Tibial artery (tissue), 4 donors: ENCODE data around the gene KIRREL3.

Source experiments
- DNase-seq, 2 donors: peaks; one replicate each; pipeline ENCODE4 v3.0.0-alpha.2; 2019
- H3K27ac ChIP-seq, 2 donors: fragments of 200-600 bp; sonication (generic) in 1 of 2; 1 replicate in 1 of 2; 2 replicates in 1 of 2; pipeline ENCODE4 v1.5.1; 2018 to 2019; ENCODE audit warnings: mild to moderate bottlenecking in 1 of 2
- H3K27me3 ChIP-seq, 2 donors: fragments of 200-600 bp; sonication (generic) in 1 of 2; one replicate each; pipeline versions ENCODE4 v1.5.1 to v1.6.0; 2016 to 2019
- H3K36me3 ChIP-seq, 3 donors: fragments of 200-600 bp; sonication (generic) in 2 of 3; one replicate each; pipeline ENCODE4 v1.5.1; 2016 to 2019; ENCODE audit warnings: mild to moderate bottlenecking in 2 of 3
- H3K4me1 ChIP-seq, 4 donors: fragments of 200-600 bp; sonication (generic) in 2 of 4; 1 replicate in 3 of 4; 2 replicates in 1 of 4; pipeline ENCODE4 v1.5.1; 2016 to 2019
- H3K4me3 ChIP-seq, 2 donors: fragments of 200-600 bp; sonication (generic) in 1 of 2; 1 replicate in 1 of 2; 2 replicates in 1 of 2; pipeline ENCODE4 v1.5.1; 2018 to 2019; ENCODE audit warnings: mild to moderate bottlenecking in 2 of 2
- H3K9me3 ChIP-seq, 3 donors: fragments of 200-600 bp; sonication (generic) in 1 of 3; one replicate each; pipeline ENCODE4 v1.5.1; 2016 to 2019
- intact Hi-C: fragments of 100-400 bp; cut with DNase I; formaldehyde crosslinking; loops from one replicate; pipeline ENCODE4 v1.15.0; 2023; ENCODE audit warnings: low total_unique reads
- TF ChIP-seq, protein P1 (sequence below), 2 experiments: fragments of 200-600 bp in 1 of 2; fragments of 450-650 bp in 1 of 2; IDR thresholded peaks; one replicate each; pipeline ENCODE4 v1.5.1; 2017 to 2019; ENCODE audit warnings: antibody characterized with exemption in 2 of 2, mild to moderate bottlenecking in 1 of 2, moderate library complexity in 1 of 2

Gene KIRREL3

DNA sequence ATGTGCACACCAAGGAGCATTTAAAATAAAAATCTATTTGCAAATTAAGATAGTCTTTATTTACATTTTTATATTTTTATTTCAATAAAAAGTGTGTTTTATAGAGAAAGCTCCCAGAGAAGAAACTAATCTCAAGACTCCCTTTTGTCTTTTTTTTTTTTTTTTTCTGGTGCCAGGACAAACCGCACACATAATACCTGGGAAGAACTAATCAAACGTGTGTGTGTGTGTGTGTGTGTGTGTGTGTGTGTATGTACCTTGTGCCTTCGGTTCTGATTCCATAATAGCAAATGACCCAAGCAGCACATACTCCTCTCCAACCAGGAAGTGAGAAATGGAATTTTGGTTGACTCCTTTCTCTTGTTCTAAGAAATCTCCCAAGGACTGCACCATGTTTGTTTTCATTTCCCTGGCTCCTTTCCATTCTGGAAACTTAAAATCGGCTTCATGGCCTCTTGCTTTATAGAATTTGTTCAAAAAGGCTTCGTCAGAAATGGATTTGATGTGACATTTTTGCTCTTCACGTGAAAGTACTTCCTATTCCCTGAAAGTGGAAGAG, 579.8 kb downstream of the KIRREL3 start:
- intact Hi-C loops = no loop called here
- H3K27ac ChIP-seq = peak overlapping the region in 1 of 2 donors; percentile 24
- DNase-seq = no peak

DNA sequence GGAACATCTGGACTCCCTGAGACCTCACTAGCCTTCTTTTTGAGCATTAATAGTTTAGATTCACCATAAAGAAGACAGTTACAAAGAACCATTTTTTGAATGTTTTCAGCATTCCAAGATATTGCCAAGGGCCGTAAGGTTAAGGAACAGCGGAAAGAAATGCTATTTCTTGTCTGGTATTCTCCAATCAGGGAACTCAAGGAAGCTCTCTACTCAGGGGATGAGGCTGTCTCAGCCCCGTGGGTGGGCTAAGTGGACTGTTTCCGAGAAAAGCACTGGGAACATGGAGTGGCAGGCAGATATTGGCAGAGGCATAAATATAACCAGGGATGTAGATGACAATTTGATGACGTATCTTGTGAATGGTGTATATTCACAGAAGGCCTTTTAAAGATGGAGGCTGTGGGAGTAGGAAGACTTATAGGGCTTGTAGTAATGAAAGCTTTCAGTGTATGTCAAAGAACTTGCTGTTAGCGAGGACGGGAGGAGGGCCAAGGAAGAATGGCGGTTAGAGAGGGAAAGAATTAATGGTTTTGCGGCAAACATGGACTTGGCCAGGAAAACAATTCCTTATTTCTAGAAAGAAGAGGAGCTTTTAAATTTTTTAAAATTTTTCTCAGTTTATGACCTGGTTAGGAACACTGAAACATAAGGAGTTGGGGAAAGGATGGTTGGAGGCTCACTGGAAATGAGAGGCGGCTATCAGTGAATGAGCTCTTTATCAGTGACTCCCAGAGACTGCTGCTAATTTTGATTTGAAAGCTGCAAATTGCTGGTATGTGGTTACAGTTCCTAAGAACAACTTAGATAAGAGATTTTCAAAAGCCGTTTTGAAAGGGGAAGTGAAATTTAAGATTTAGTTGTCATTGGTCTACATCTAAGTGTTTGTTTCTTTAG, 580.5 kb downstream of the KIRREL3 start:
- Histone ChIP-seq H3K36me3 (no peaks in the 10 kb centered on the region), H3K27ac (peak overlapping the region in 1 of 2 donors; percentile 40), H3K4me1 (peaks cover 0 to 31% (median 23%) of the 10 kb centered on the region in 4 donors), H3K4me3 (no peak overlapping the region), H3K9me3 (no peaks in the 10 kb centered on the region), H3K27me3 (no peaks in the 10 kb centered on the region)
- intact Hi-C loops = loop anchor here (10.0 kb wide), 1 partner anchor 105 kb away; no protein-coding TSS in a partner anchor
- no peak for DNase-seq
- TF ChIP-seq, protein P1, sequence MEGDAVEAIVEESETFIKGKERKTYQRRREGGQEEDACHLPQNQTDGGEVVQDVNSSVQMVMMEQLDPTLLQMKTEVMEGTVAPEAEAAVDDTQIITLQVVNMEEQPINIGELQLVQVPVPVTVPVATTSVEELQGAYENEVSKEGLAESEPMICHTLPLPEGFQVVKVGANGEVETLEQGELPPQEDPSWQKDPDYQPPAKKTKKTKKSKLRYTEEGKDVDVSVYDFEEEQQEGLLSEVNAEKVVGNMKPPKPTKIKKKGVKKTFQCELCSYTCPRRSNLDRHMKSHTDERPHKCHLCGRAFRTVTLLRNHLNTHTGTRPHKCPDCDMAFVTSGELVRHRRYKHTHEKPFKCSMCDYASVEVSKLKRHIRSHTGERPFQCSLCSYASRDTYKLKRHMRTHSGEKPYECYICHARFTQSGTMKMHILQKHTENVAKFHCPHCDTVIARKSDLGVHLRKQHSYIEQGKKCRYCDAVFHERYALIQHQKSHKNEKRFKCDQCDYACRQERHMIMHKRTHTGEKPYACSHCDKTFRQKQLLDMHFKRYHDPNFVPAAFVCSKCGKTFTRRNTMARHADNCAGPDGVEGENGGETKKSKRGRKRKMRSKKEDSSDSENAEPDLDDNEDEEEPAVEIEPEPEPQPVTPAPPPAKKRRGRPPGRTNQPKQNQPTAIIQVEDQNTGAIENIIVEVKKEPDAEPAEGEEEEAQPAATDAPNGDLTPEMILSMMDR (IDR thresholded peaks at IDR 0.05) = no peak

More for the DNA sequence above, 579.8 kb downstream of the KIRREL3 start:
- Histone ChIP-seq H3K9me3 (no peaks in the 10 kb centered on the region), H3K36me3 (no peaks in the 10 kb centered on the region), H3K27me3 (no peaks in the 10 kb centered on the region), H3K4me3 (no peak overlapping the region), H3K4me1 (peaks cover 0 to 23% (median 16%) of the 10 kb centered on the region in 4 donors)
- TF ChIP-seq, protein P1 (IDR thresholded peaks at IDR 0.05) = no peak

DNA sequence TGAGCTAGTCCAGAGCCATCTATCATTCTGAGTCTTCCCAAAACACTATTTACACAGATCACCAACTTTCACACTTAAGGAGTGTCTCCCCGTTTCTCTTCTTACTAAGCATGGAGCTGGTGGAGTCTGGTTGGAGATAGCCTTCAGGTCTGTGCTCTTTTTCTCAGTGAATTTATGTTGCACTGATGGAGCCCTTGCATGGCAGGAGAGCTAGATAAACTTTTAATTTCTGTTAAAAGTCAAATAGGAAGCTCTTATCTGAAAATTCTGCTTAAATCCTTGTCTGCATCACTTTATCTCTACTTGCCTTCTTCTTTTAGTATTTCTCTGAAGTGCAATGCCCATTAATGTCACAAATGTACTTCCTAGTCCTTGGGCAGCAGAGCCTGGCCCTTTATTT, 581.7 kb downstream of the KIRREL3 start:
- Histone ChIP-seq H3K27me3 (no peaks in the 10 kb centered on the region), H3K4me3 (no peak overlapping the region), H3K4me1 (peaks cover 0 to 42% (median 35%) of the 10 kb centered on the region in 4 donors), H3K27ac (no peak overlapping the region), H3K9me3 (no peaks in the 10 kb centered on the region), H3K36me3 (no peaks in the 10 kb centered on the region)
- intact Hi-C loops = loop anchor here (10.0 kb wide), 1 partner anchor 104 kb away; no protein-coding TSS in a partner anchor
- DNase-seq = no peak
- TF ChIP-seq, protein P1 (IDR thresholded peaks at IDR 0.05) = no peak

DNA sequence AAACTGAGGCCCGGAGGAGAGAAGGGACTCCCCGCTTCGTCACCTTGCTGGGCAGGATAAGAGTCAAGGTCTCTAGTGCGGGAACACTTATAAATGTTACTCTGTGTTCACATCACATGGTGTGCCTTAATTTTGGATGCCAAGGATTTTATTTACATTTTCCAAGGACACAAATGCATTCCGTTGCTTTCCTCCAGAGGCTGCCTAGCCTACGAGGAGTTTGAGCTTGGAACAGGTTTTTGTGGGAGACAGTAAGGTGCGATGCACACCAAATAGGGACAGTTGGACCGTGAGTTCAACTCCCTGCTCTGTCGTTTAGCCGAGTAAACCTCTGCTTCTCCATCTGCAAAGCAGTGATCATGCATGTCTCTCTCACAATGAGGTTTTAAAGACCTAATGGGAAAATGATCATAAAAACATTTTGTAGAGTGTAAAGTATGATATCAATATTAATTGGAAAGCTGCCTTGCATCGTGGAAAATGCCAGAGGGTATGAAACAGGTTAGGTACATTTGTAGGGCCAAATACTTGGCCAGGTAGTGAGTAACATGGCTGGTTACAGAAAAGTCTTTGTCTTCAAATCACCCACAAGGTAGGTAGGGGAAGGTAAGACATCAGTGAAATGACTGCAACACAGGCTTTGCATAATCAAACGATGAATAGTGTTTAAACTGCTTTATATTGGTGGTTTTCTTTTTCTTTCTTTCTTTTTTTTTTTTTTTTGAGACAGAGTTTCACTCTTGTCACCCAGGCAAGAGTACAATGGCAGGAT, 583.3 kb downstream of the KIRREL3 start:
- H3K4me3 ChIP-seq = peak overlapping the region; percentile 57
- TF ChIP-seq, protein P1 (IDR thresholded peaks at IDR 0.05) = no peak
- no peak for DNase-seq
- intact Hi-C loops = loop anchor here (10.0 kb wide), 1 partner anchor 102 kb away; no protein-coding TSS in a partner anchor
- no peaks in the 10 kb centered on the region for H3K9me3 ChIP-seq
- peaks cover 0 to 9% (median 7%) of the 10 kb centered on the region in 3 donors for H3K36me3 ChIP-seq
- H3K27me3 ChIP-seq = no peaks in the 10 kb centered on the region
- H3K4me1 ChIP-seq = peaks cover 0 to 45% (median 37%) of the 10 kb centered on the region in 4 donors
- H3K27ac ChIP-seq = peak overlapping the region; percentile 74 to 83

DNA sequence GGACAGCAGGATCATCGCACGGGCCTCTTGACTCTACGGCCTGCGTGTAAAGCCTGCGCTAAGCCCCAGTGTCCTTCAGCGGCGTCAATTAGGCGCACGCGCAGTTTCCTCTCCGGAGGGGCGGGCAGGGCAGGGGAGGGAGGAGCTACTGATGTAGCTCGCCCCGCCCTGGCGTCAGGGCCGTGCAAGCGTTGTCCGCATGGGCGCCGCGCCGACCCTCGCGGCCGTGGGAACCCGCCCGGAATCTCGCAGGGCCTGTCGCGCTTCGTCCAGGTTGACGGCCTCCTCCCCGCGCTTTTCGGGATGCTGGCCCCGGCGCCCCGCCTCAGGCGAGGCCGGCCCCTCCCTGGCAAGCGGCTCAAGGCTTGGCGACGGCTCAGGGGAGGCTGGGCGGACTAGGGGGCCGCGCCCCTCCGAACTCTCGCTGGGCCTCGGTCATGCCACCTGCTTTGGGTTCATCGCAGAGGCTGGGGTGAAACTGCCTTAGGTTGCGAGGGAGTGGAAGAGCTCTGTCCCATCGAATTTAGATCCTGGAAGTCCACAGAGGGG, 584.0 kb downstream of the KIRREL3 start:
- TF ChIP-seq, protein P1 (IDR thresholded peaks at IDR 0.05) = no peak
- Histone ChIP-seq H3K27me3 (no peaks in the 10 kb centered on the region), H3K9me3 (no peaks in the 10 kb centered on the region), H3K36me3 (peaks cover 0 to 15% (median 7%) of the 10 kb centered on the region in 3 donors), H3K27ac (peak overlapping the region; percentile 74 to 83), H3K4me3 (peak overlapping the region; percentile 57), H3K4me1 (peaks cover 0 to 44% (median 37%) of the 10 kb centered on the region in 4 donors)
- peak; percentile 86 to 94 for DNase-seq
- intact Hi-C loops = loop anchor here (10.0 kb wide), 1 partner anchor 102 kb away; no protein-coding TSS in a partner anchor
